Measurements from ENCODE around the gene TMED9.

Gene TMED9

GRCh38 chr5:177601126-177601525 lies 9.1 kb downstream of the TMED9 start:
- no peak for TF ChIP-seq ZFX (IDR thresholded peaks at IDR 0.05)
- TF ChIP-seq, protein P1, sequence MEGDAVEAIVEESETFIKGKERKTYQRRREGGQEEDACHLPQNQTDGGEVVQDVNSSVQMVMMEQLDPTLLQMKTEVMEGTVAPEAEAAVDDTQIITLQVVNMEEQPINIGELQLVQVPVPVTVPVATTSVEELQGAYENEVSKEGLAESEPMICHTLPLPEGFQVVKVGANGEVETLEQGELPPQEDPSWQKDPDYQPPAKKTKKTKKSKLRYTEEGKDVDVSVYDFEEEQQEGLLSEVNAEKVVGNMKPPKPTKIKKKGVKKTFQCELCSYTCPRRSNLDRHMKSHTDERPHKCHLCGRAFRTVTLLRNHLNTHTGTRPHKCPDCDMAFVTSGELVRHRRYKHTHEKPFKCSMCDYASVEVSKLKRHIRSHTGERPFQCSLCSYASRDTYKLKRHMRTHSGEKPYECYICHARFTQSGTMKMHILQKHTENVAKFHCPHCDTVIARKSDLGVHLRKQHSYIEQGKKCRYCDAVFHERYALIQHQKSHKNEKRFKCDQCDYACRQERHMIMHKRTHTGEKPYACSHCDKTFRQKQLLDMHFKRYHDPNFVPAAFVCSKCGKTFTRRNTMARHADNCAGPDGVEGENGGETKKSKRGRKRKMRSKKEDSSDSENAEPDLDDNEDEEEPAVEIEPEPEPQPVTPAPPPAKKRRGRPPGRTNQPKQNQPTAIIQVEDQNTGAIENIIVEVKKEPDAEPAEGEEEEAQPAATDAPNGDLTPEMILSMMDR (conservative IDR thresholded peaks at IDR 0.05), result no peak
- H3K27ac ChIP-seq, result no peak overlapping the region; the same call in 1 of the 2 replicates

DNA sequence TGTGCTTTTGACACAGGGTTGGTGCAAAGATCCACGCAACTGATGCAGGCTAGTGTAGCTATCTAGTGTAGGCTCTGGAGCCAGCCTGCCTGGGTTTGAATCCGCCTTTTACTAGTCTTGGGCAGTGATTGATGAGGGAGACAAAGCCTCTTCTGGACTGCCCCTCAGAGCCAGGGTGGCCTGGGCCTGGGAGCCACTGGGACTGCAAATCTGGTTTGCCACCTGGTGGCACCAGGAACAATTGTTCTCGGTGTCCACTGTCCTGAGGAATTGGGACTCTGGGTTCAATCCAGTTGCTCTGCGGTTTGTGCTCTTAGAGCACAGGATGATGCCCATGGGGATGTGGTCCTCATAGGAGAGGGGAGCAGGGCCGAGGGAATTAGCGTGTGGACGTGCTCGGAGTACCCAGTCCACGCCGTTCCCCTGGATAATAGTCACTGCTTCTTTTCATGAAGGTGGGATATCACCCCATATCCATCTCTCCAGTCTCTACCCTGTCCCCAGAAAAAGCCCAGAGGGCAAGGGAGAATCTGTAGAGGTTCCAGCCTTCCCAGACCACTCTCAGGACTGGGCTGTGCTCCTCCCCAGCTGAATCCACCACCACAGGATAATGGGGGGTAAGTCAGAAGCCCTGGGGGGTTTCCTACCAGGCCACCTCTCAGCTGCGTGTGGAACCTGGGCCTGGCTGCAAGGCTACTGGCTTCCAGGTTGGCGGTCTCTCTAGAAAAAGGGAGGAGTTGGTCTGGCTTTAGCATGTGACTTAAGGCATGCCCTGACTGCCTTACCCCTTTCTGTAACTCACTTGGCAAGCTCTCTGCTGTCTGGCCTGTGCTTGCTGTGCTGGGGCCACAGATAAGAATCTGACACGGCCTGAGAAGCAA lies 9.8 kb downstream of the TMED9 start:
- H3K27ac ChIP-seq, result no peak overlapping the region
- TF ChIP-seq ZFX (IDR thresholded peaks at IDR 0.05), result no peak
- TF ChIP-seq, protein P1 (conservative IDR thresholded peaks at IDR 0.05), result no peak; the same call in 1 of the 2 replicates

- H3K27ac ChIP-seq, result no peak overlapping the region
- TF ChIP-seq, protein P1 (conservative IDR thresholded peaks at IDR 0.05), result no peak
- no peak for TF ChIP-seq ZFX (IDR thresholded peaks at IDR 0.05)
Observed at GRCh38 chr5:177602458-177602830, 10.4 kb downstream of the TMED9 start.

GRCh38 chr5:177603631-177604030 lies 11.6 kb downstream of the TMED9 start:
- no peak overlapping the region for H3K27ac ChIP-seq
- TF ChIP-seq, protein P1 (conservative IDR thresholded peaks at IDR 0.05), result no peak
- TF ChIP-seq ZFX (IDR thresholded peaks at IDR 0.05), result no peak

GRCh38 chr5:177604116-177604521 lies 12.1 kb downstream of the TMED9 start:
- H3K27ac ChIP-seq, result no peak overlapping the region
- TF ChIP-seq, protein P1 (conservative IDR thresholded peaks at IDR 0.05), result no peak

DNA sequence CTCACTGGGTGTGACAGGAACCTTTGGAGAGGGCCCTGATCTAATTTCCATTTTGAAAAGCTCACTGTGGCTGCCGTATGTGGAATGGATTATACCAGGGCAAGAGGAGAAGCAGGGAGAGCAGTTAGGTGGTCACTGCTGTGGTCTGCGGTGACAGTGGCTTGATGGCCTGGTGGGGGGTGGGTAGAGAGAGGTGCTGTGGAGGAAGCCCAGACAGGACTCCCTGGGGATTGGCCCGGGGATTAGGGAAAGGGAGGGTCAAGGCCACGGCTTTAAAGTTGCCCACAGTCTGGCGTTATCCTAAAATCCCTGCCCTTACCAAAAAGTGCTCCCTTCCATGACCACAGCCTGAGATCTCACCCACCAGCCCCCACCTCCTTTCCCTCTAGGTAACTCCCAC lies 12.7 kb downstream of the TMED9 start:
- H3K27ac ChIP-seq, result no peak overlapping the region
- TF ChIP-seq, protein P1 (conservative IDR thresholded peaks at IDR 0.05), result no peak
- TF ChIP-seq ZFX (IDR thresholded peaks at IDR 0.05), result no peak

DNA sequence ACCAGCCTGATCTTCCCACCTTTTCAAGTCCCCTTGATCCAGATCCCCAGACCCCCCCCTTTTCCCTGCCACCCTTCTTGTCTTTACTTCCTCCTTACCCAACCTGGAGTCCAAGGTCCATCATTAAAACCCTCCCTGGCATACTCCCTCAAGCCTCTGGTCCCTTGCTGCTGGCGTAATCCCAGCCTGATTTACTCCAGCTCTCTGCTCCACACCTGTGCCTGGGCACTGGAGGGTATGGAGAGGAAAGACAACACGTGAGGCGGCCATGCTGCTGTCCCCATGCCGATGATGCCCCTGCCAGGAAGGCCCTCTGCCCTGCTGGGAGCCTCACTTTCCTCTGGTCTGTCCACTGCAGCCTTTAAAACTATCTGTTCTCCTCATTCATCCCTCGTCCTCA lies 13.1 kb downstream of the TMED9 start:
- TF ChIP-seq ZFX (IDR thresholded peaks at IDR 0.05), result no peak
- TF ChIP-seq, protein P1 (conservative IDR thresholded peaks at IDR 0.05), result no peak
- H3K27ac ChIP-seq, result no peak overlapping the region
